WTC11 (cell line): Measurements from ENCODE around the gene RSPH4A. TPM values are rescaled to one million over a fixed set of nuclear protein-coding genes. Genes with fewer than 3 reads are reported as not detected.

Experiments used
- ATF1 ChIP-seq: sonication (generic); formaldehyde crosslinking; IDR thresholded peaks from 2 replicates; pipeline ENCODE4 v1.8.1; 2023; ENCODE audit warnings: mild to moderate bottlenecking, moderate library complexity, missing genetic modification reagents
- CBFB ChIP-seq: sonication (generic); formaldehyde crosslinking; IDR thresholded peaks from 2 replicates; pipeline ENCODE4 v1.8.1; 2022; ENCODE audit warnings: mild to moderate bottlenecking, low read depth, missing genetic modification reagents
- CREB1 ChIP-seq: sonication (generic); formaldehyde crosslinking; IDR thresholded peaks from 2 replicates; pipeline ENCODE4 v1.8.0; 2023; ENCODE audit warnings: mild to moderate bottlenecking, missing genetic modification reagents
- GABPB1 ChIP-seq: sonication (generic); formaldehyde crosslinking; IDR thresholded peaks from 2 replicates; pipeline ENCODE4 v1.8.1; 2023; ENCODE audit warnings: mild to moderate bottlenecking, missing genetic modification reagents
- GRHL2 ChIP-seq: fragments of 250-450 bp; sonication (Bioruptor Pico); IDR thresholded peaks from 2 replicates; pipeline ENCODE4 v1.8.0; 2022; ENCODE audit warnings: mild to moderate bottlenecking, moderate library complexity; ENCODE audit not compliant: insufficient replicate concordance, severe bottlenecking
- GTF2I ChIP-seq: fragments of 250-450 bp; sonication (Bioruptor Pico); conservative IDR thresholded peaks from 2 replicates; pipeline ENCODE4 v1.4.0; 2021; ENCODE audit warnings: mild to moderate bottlenecking
- JAZF1 ChIP-seq: fragments of 250-450 bp; sonication (Bioruptor Pico); IDR thresholded peaks from 2 replicates; pipeline ENCODE4 v1.9.0; 2021; ENCODE audit warnings: moderate library complexity, mild to moderate bottlenecking, inconsistent platforms
- JUN ChIP-seq: sonication (generic); formaldehyde crosslinking; IDR thresholded peaks from 2 replicates; pipeline ENCODE4 v1.8.0; 2023; ENCODE audit warnings: mild to moderate bottlenecking, missing genetic modification reagents
- MYBL2 ChIP-seq: sonication (generic); formaldehyde crosslinking; IDR thresholded peaks from 2 replicates; pipeline ENCODE4 v1.8.1; 2023; ENCODE audit warnings: mild to moderate bottlenecking, moderate library complexity, missing genetic modification reagents
- NFE2L1 ChIP-seq: sonication (generic); formaldehyde crosslinking; IDR thresholded peaks from 2 replicates; pipeline ENCODE4 v1.8.1; 2023; ENCODE audit warnings: missing genetic modification reagents
- NR2C2 ChIP-seq: sonication (generic); formaldehyde crosslinking; IDR thresholded peaks from 2 replicates; pipeline ENCODE4 v1.8.0; 2022; ENCODE audit warnings: mild to moderate bottlenecking, missing genetic modification reagents
- OVOL2 ChIP-seq: fragments of 250-450 bp; sonication (Bioruptor Pico); IDR thresholded peaks from 2 replicates; pipeline ENCODE4 v1.9.0; 2021; ENCODE audit warnings: mild to moderate bottlenecking, borderline replicate concordance
- SMAD3 ChIP-seq: sonication (generic); formaldehyde crosslinking; IDR thresholded peaks from 2 replicates; pipeline ENCODE4 v1.8.0; 2022; ENCODE audit warnings: missing genetic modification reagents, mild to moderate bottlenecking, borderline replicate concordance
- TEAD1 ChIP-seq: sonication (generic); formaldehyde crosslinking; IDR thresholded peaks from 2 replicates; pipeline ENCODE4 v1.8.0; 2022; ENCODE audit warnings: mild to moderate bottlenecking, missing genetic modification reagents
- ZMAT4 ChIP-seq: fragments of 250-450 bp; sonication (Bioruptor Pico); IDR thresholded peaks from 2 replicates; pipeline ENCODE4 v1.9.0; 2021; ENCODE audit warnings: mild to moderate bottlenecking
- ZNF219 ChIP-seq: sonication (generic); formaldehyde crosslinking; IDR thresholded peaks from 2 replicates; pipeline ENCODE4 v1.8.0; 2023; ENCODE audit warnings: missing genetic modification reagents, mild to moderate bottlenecking, borderline replicate concordance
- ZNF317 ChIP-seq: sonication (generic); formaldehyde crosslinking; IDR thresholded peaks from 2 replicates; pipeline ENCODE4 v1.8.1; 2023; ENCODE audit warnings: low read depth, mild to moderate bottlenecking, moderate library complexity, missing genetic modification reagents, borderline replicate concordance
- ZNF671 ChIP-seq: fragments of 250-450 bp; sonication (Bioruptor Pico); IDR thresholded peaks from 2 replicates; pipeline ENCODE4 v1.8.0; 2021; ENCODE audit warnings: mild to moderate bottlenecking
- total RNA-seq: library from RNA; stranded (reverse); gene quantifications from 3 replicates; pipeline ENCODE4 v1.2.3, GENCODE V29; 2021
- TF ChIP-seq, protein P1 (sequence below): sonication (generic); formaldehyde crosslinking; IDR thresholded peaks from 2 replicates; pipeline ENCODE4 v1.8.0; 2023; ENCODE audit warnings: mild to moderate bottlenecking, missing genetic modification reagents
- TF ChIP-seq, protein P2 (sequence below): sonication (generic); formaldehyde crosslinking; IDR thresholded peaks from 2 replicates; pipeline ENCODE4 v1.8.0; 2023; ENCODE audit warnings: missing genetic modification reagents, mild to moderate bottlenecking, borderline replicate concordance
- TF ChIP-seq, protein P3 (sequence below): fragments of 250-450 bp; sonication (Bioruptor Pico); IDR thresholded peaks from 2 replicates; pipeline ENCODE4 v1.9.0; 2021; ENCODE audit warnings: mild to moderate bottlenecking, borderline replicate concordance
- TF ChIP-seq, protein P4 (sequence below): sonication (generic); formaldehyde crosslinking; IDR thresholded peaks from 2 replicates; pipeline ENCODE4 v1.8.0; 2023; ENCODE audit warnings: missing genetic modification reagents
- TF ChIP-seq, protein P5 (sequence below): fragments of 250-450 bp; sonication (Bioruptor Pico); IDR thresholded peaks from 2 replicates; pipeline ENCODE4 v1.9.0; 2021; ENCODE audit warnings: moderate library complexity, mild to moderate bottlenecking, inconsistent platforms, borderline replicate concordance
- TF ChIP-seq, protein P6 (sequence below): sonication (generic); formaldehyde crosslinking; IDR thresholded peaks from 2 replicates; pipeline ENCODE4 v1.8.1; 2022; ENCODE audit warnings: mild to moderate bottlenecking, missing genetic modification reagents, moderate library complexity, borderline replicate concordance

RSPH4A gene
- total RNA-seq, 1 experiment from 2014 or later = 0.57 TPM

DNA sequence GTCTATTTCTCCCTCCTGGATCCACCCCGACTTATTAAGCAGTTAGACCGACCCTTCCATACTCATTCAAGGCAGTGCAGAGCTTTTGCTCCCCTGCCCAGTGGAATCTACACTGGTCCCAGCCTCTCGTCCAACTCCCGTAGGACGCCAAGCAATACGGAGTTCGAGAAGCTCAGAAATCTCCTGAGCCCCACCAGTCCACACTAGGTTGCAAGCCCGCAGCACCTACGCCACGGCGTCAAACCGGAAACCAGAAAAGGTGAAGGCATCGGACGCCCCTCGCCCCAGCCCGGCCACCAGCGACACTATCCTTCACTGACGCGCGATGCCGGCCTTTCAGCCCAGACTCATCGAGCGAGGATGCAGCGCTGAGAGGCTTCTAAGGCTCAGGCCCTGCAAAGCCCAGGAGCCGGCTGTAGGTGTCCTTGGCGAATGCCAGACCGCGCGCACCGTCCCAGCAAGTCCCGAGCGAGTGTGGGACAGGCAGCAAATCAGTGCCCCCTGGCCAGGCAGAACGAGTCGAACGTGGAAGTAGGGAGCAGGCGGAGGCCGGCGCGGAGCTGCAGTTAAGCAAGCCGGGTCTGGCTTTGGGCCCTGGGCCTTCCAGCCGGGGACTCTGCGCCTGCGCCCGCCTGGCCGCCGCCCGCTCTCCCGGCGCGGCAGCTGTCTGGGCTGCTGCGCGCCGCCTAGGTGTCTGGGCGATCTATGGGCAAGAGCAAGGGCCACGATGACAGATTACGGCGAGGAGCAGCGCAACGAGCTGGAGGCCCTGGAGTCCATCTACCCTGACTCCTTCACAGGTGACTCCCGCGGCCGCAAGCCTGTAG lies 45.2 kb upstream of the RSPH4A start, which contains the start of gene RWDD1 (continued):
- TF ChIP-seq, protein P1, sequence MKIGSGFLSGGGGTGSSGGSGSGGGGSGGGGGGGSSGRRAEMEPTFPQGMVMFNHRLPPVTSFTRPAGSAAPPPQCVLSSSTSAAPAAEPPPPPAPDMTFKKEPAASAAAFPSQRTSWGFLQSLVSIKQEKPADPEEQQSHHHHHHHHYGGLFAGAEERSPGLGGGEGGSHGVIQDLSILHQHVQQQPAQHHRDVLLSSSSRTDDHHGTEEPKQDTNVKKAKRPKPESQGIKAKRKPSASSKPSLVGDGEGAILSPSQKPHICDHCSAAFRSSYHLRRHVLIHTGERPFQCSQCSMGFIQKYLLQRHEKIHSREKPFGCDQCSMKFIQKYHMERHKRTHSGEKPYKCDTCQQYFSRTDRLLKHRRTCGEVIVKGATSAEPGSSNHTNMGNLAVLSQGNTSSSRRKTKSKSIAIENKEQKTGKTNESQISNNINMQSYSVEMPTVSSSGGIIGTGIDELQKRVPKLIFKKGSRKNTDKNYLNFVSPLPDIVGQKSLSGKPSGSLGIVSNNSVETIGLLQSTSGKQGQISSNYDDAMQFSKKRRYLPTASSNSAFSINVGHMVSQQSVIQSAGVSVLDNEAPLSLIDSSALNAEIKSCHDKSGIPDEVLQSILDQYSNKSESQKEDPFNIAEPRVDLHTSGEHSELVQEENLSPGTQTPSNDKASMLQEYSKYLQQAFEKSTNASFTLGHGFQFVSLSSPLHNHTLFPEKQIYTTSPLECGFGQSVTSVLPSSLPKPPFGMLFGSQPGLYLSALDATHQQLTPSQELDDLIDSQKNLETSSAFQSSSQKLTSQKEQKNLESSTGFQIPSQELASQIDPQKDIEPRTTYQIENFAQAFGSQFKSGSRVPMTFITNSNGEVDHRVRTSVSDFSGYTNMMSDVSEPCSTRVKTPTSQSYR (CRISPR knock-in tag) = no peak
- peak; percentile 87 for TF ChIP-seq GABPB1 (CRISPR knock-in tag)
- TF ChIP-seq ATF1 (CRISPR knock-in tag) = no peak
- no peak for TF ChIP-seq NR2C2 (CRISPR knock-in tag)
- no peak for TF ChIP-seq GTF2I (CRISPR knock-in tag)
- TF ChIP-seq TEAD1 (CRISPR knock-in tag) = peak; percentile 59
- no peak for TF ChIP-seq CREB1 (CRISPR knock-in tag)
- peak; percentile 47; the same call in 1 of the 2 replicates for TF ChIP-seq NFE2L1 (CRISPR knock-in tag)
- peak; percentile 87 for TF ChIP-seq MYBL2 (CRISPR knock-in tag)
- TF ChIP-seq GRHL2 (CRISPR knock-in tag) = no peak
- TF ChIP-seq ZNF219 = no peak
- TF ChIP-seq, protein P2, sequence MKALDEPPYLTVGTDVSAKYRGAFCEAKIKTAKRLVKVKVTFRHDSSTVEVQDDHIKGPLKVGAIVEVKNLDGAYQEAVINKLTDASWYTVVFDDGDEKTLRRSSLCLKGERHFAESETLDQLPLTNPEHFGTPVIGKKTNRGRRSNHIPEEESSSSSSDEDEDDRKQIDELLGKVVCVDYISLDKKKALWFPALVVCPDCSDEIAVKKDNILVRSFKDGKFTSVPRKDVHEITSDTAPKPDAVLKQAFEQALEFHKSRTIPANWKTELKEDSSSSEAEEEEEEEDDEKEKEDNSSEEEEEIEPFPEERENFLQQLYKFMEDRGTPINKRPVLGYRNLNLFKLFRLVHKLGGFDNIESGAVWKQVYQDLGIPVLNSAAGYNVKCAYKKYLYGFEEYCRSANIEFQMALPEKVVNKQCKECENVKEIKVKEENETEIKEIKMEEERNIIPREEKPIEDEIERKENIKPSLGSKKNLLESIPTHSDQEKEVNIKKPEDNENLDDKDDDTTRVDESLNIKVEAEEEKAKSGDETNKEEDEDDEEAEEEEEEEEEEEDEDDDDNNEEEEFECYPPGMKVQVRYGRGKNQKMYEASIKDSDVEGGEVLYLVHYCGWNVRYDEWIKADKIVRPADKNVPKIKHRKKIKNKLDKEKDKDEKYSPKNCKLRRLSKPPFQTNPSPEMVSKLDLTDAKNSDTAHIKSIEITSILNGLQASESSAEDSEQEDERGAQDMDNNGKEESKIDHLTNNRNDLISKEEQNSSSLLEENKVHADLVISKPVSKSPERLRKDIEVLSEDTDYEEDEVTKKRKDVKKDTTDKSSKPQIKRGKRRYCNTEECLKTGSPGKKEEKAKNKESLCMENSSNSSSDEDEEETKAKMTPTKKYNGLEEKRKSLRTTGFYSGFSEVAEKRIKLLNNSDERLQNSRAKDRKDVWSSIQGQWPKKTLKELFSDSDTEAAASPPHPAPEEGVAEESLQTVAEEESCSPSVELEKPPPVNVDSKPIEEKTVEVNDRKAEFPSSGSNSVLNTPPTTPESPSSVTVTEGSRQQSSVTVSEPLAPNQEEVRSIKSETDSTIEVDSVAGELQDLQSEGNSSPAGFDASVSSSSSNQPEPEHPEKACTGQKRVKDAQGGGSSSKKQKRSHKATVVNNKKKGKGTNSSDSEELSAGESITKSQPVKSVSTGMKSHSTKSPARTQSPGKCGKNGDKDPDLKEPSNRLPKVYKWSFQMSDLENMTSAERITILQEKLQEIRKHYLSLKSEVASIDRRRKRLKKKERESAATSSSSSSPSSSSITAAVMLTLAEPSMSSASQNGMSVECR (CRISPR knock-in tag) = peak; percentile 58; the same call in 1 of the 2 replicates
- no peak; the same call in 1 of the 2 replicates for TF ChIP-seq SMAD3 (CRISPR knock-in tag)
- TF ChIP-seq CBFB (CRISPR knock-in tag) = no peak
- no peak for TF ChIP-seq ZNF671 (CRISPR knock-in tag)
- TF ChIP-seq, protein P3, sequence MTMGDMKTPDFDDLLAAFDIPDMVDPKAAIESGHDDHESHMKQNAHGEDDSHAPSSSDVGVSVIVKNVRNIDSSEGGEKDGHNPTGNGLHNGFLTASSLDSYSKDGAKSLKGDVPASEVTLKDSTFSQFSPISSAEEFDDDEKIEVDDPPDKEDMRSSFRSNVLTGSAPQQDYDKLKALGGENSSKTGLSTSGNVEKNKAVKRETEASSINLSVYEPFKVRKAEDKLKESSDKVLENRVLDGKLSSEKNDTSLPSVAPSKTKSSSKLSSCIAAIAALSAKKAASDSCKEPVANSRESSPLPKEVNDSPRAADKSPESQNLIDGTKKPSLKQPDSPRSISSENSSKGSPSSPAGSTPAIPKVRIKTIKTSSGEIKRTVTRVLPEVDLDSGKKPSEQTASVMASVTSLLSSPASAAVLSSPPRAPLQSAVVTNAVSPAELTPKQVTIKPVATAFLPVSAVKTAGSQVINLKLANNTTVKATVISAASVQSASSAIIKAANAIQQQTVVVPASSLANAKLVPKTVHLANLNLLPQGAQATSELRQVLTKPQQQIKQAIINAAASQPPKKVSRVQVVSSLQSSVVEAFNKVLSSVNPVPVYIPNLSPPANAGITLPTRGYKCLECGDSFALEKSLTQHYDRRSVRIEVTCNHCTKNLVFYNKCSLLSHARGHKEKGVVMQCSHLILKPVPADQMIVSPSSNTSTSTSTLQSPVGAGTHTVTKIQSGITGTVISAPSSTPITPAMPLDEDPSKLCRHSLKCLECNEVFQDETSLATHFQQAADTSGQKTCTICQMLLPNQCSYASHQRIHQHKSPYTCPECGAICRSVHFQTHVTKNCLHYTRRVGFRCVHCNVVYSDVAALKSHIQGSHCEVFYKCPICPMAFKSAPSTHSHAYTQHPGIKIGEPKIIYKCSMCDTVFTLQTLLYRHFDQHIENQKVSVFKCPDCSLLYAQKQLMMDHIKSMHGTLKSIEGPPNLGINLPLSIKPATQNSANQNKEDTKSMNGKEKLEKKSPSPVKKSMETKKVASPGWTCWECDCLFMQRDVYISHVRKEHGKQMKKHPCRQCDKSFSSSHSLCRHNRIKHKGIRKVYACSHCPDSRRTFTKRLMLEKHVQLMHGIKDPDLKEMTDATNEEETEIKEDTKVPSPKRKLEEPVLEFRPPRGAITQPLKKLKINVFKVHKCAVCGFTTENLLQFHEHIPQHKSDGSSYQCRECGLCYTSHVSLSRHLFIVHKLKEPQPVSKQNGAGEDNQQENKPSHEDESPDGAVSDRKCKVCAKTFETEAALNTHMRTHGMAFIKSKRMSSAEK (CRISPR knock-in tag) = no peak
- TF ChIP-seq, protein P4, sequence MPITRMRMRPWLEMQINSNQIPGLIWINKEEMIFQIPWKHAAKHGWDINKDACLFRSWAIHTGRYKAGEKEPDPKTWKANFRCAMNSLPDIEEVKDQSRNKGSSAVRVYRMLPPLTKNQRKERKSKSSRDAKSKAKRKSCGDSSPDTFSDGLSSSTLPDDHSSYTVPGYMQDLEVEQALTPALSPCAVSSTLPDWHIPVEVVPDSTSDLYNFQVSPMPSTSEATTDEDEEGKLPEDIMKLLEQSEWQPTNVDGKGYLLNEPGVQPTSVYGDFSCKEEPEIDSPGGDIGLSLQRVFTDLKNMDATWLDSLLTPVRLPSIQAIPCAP (CRISPR knock-in tag) = no peak
- TF ChIP-seq, protein P5, sequence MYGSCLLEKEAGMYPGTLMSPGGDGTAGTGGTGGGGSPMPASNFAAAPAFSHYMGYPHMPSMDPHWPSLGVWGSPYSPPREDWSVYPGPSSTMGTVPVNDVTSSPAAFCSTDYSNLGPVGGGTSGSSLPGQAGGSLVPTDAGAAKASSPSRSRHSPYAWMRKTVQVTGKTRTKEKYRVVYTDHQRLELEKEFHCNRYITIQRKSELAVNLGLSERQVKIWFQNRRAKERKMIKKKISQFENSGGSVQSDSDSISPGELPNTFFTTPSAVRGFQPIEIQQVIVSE = no peak
- no peak for TF ChIP-seq OVOL2 (CRISPR knock-in tag)
- TF ChIP-seq ZMAT4 (CRISPR knock-in tag) = no peak
- no peak for TF ChIP-seq ZNF317 (CRISPR knock-in tag)
- TF ChIP-seq, protein P6, sequence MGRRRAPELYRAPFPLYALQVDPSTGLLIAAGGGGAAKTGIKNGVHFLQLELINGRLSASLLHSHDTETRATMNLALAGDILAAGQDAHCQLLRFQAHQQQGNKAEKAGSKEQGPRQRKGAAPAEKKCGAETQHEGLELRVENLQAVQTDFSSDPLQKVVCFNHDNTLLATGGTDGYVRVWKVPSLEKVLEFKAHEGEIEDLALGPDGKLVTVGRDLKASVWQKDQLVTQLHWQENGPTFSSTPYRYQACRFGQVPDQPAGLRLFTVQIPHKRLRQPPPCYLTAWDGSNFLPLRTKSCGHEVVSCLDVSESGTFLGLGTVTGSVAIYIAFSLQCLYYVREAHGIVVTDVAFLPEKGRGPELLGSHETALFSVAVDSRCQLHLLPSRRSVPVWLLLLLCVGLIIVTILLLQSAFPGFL = no peak
- TF ChIP-seq JUN = no peak; the same call in 1 of the 2 replicates
- TF ChIP-seq JAZF1 = no peak
